CD4-positive, alpha-beta memory T cell (primary cell): ENCODE data around the gene C1R. TPM values are rescaled to one million over a fixed set of nuclear protein-coding genes. Genes with fewer than 3 reads are reported as not detected.
"Not testable (repeated sequence)": the region's sequence is repeated elsewhere in the genome, so short reads cannot be mapped to it uniquely, and the experiment has no call there.

Experiments used
- CTCF ChIA-PET: fragments of 350-600 bp; sonication (Branson Sonifier 250); formaldehyde crosslinking; loops from one replicate; lab custom pipeline; 2021; ENCODE audit warnings: inconsistent platforms; ENCODE audit not compliant: partially characterized antibody; lab: Charles Lee
- POLR2A ChIA-PET: fragments of 350-600 bp; sonication (Branson Sonifier 250); formaldehyde crosslinking; loops from one replicate; lab custom pipeline; 2021; ENCODE audit not compliant: partially characterized antibody; lab: Charles Lee
- DNase-seq, 5 donors: peaks; one replicate each; pipeline versions ENCODE4 v3.0.0 to v3.0.0-alpha.2; 2020 to 2022; ENCODE audit warnings: mixed read lengths in 1 of 5
- H3K27ac ChIP-seq: one replicate; pipeline ENCODE4 v1.7.0; 2013; ENCODE audit warnings: low read depth, low read length
- H3K27me3 ChIP-seq: 2 replicates; pipeline ENCODE4 v1.7.0; 2013; ENCODE audit warnings: mild to moderate bottlenecking, low read length, moderate library complexity; ENCODE audit not compliant: insufficient read depth
- H3K36me3 ChIP-seq: 2 replicates; pipeline ENCODE4 v1.7.0; 2013; ENCODE audit warnings: mild to moderate bottlenecking, low read length, moderate library complexity; ENCODE audit not compliant: insufficient read depth
- H3K4me1 ChIP-seq: 2 replicates; pipeline ENCODE4 v1.7.0; 2013; ENCODE audit warnings: mild to moderate bottlenecking, low read length, moderate library complexity; ENCODE audit not compliant: insufficient read depth
- H3K4me3 ChIP-seq, 2 donors: one replicate each; pipeline ENCODE4 v1.7.0; 2013; ENCODE audit warnings: low read length in 2 of 2, mild to moderate bottlenecking in 1 of 2
- H3K9me3 ChIP-seq, 2 donors: one replicate each; pipeline ENCODE4 v1.7.0; 2013; ENCODE audit warnings: low read length in 2 of 2, control low read depth in 1 of 2; ENCODE audit not compliant: control insufficient read depth in 1 of 2
- H3K27ac Mint-ChIP-seq, 7 donors: one replicate each; pipeline ENCODE4 v1.8.0; 2020 to 2021; ENCODE audit warnings: mixed read lengths in 7 of 7, mild to moderate bottlenecking in 6 of 7, inconsistent platforms in 3 of 7, moderate library complexity in 3 of 7
- H3K27me3 Mint-ChIP-seq, 2 donors: one replicate each; pipeline ENCODE4 v1.8.0; 2020 to 2021; ENCODE audit warnings: mixed read lengths in 2 of 2
- H3K36me3 Mint-ChIP-seq, 2 donors: one replicate each; pipeline ENCODE4 v1.8.0; 2020 to 2021; ENCODE audit warnings: mixed read lengths in 2 of 2, inconsistent platforms in 1 of 2, mild to moderate bottlenecking in 1 of 2
- H3K4me1 Mint-ChIP-seq, 4 donors: one replicate each; pipeline ENCODE4 v1.8.0; 2020 to 2021; ENCODE audit warnings: mixed read lengths in 4 of 4, mild to moderate bottlenecking in 1 of 4
- H3K4me3 Mint-ChIP-seq, 8 donors: one replicate each; pipeline ENCODE4 v1.8.0; 2020 to 2021; ENCODE audit warnings: mixed read lengths in 8 of 8, mild to moderate bottlenecking in 7 of 8, moderate library complexity in 6 of 8, inconsistent platforms in 3 of 8
- H3K9me3 Mint-ChIP-seq, 8 donors: one replicate each; pipeline ENCODE4 v1.8.0; 2020 to 2021; ENCODE audit warnings: mixed read lengths in 8 of 8, mild to moderate bottlenecking in 5 of 8, inconsistent platforms in 3 of 8, moderate library complexity in 1 of 8
- intact Hi-C: fragments of 100-400 bp; cut with micrococcal nuclease; formaldehyde crosslinking; loops from one replicate; pipeline ENCODE4 v1.15.1; 2023
- polyA plus RNA-seq, 2 donors: library from polyadenylated mRNA; unstranded; fragments of 300-500 nt; fragmentation: Illumina TruSeq; gene quantifications; one replicate each; pipeline ENCODE4 v1.2.3, GENCODE V29; 2021
- total RNA-seq, 2 experiments: library from RNA; stranded (reverse); gene quantifications; one replicate each; pipeline ENCODE4 v1.2.3, GENCODE V29; 2021

The C1R gene
- total and polyA plus RNA-seq, 4 experiments from 2014 or later: 0.44 to 2.3 (median 0.69) TPM

GRCh38 chr12:7108003-7108795 is 16.0 kb upstream of the C1R start:
- H3K27me3 Mint-ChIP-seq: no peaks in the 10 kb centered on the region
- CTCF ChIA-PET: interaction anchor here (0.8 to 8.3 kb wide), 35 partner anchors 9 to 773 kb away, joined by 3 to 130 read pairs (median 4); partner anchors contain the start of genes C12orf57, C1R, LPCAT3 and PEX5

GRCh38 chr12:7107636-7108002 is 15.4 kb upstream of the C1R start:
- ChIA-PET CTCF (interaction anchor here (0.7 to 8.3 kb wide), 31 partner anchors 8 to 772 kb away, joined by 3 to 130 read pairs (median 4); partner anchors contain the start of genes C12orf57, C1R, LPCAT3 and PEX5), POLR2A (interaction anchor here (1.1 to 4.4 kb wide), 29 partner anchors 8 to 419 kb away, joined by 3 to 62 read pairs (median 9); partner anchors contain the start of genes ATN1, C12orf57, C1R and CDCA3)
- Mint-ChIP-seq H3K36me3 (peaks cover 26 to 43% of the 10 kb centered on the region in 2 donors), H3K27ac (peak overlapping the region; percentile 91 to 97 (median 95)), H3K9me3 (peaks cover 0 to 12% (median 10%) of the 10 kb centered on the region in 8 donors), H3K4me3 (peak overlapping the region; percentile 93 to 96 (median 94)), H3K4me1 (peaks cover 29 to 61% (median 46%) of the 10 kb centered on the region in 4 donors), H3K27me3 (no peaks in the 10 kb centered on the region)
- DNase-seq: no peak
- H3K36me3 ChIP-seq: no peaks in the 10 kb centered on the region
- intact Hi-C loops: loop anchor here (1.0 to 2.0 kb wide), 5 partner anchors 23 to 235 kb away; partner anchors contain the start of genes CLSTN3, EMG1, LPCAT3 and PHB2
- peak overlapping the region; percentile 54 to 94 for H3K4me3 ChIP-seq
- H3K27ac ChIP-seq: peak overlapping the region; percentile 74
- H3K9me3 ChIP-seq: no peaks in the 10 kb centered on the region
- H3K4me1 ChIP-seq: peaks cover 39% of the 10 kb centered on the region
- H3K27me3 ChIP-seq: no peaks in the 10 kb centered on the region

More at GRCh38 chr12:7108003-7108795, 16.0 kb upstream of the C1R start:
- no peaks in the 10 kb centered on the region for H3K27me3 ChIP-seq
- DNase-seq: peak; percentile 64 to 79 (median 68)
- Mint-ChIP-seq H3K4me3 (peak overlapping the region; percentile 93 to 96 (median 94)), H3K9me3 (peaks cover 0 to 12% (median 10%) of the 10 kb centered on the region in 8 donors), H3K36me3 (peaks cover 25 to 40% of the 10 kb centered on the region in 2 donors), H3K27ac (peak overlapping the region; percentile 91 to 97 (median 95)), H3K4me1 (peaks cover 26 to 57% (median 43%) of the 10 kb centered on the region in 4 donors)
- no peaks in the 10 kb centered on the region for H3K36me3 ChIP-seq
- H3K27ac ChIP-seq: peak overlapping the region; percentile 74
- intact Hi-C loops: loop anchor here (1.0 to 2.0 kb wide), 5 partner anchors 23 to 236 kb away; partner anchors contain the start of genes CLSTN3, EMG1, LPCAT3 and PHB2
- H3K4me1 ChIP-seq: peaks cover 39% of the 10 kb centered on the region
- H3K9me3 ChIP-seq: no peaks in the 10 kb centered on the region
- POLR2A ChIA-PET: interaction anchor here (0.9 to 4.4 kb wide), 31 partner anchors 9 to 419 kb away, joined by 3 to 62 read pairs (median 8); partner anchors contain the start of genes ATN1, C12orf57, C1R and CDCA3
- H3K4me3 ChIP-seq: peak overlapping the region; percentile 54 to 94

GRCh38 chr12:7107181-7107580 is 14.9 kb upstream of the C1R start:
- H3K4me3 ChIP-seq, DNase-seq, intact Hi-C loops, H3K27ac ChIP-seq, H3K36me3 ChIP-seq, H3K9me3 ChIP-seq, H3K27me3 ChIP-seq, H3K27me3 Mint-ChIP-seq: not testable (repeated sequence)
- Mint-ChIP-seq H3K36me3 (peaks cover 28 to 47% of the 10 kb centered on the region in 2 donors), H3K27ac (peak overlapping the region in 4 of 7 donors; percentile 36 to 72 (median 58)), H3K4me1 (peaks cover 32 to 65% (median 50%) of the 10 kb centered on the region in 4 donors), H3K4me3 (peak overlapping the region in 7 of 8 donors; percentile 49 to 71 (median 69)), H3K9me3 (peaks cover 0 to 12% (median 10%) of the 10 kb centered on the region in 8 donors)
- CTCF ChIA-PET: interaction anchor here (0.7 to 8.3 kb wide), 21 partner anchors 8 to 772 kb away, joined by 3 to 130 read pairs (median 4); partner anchors contain the start of genes C12orf57, C1R, LPCAT3 and RNU7-1
- H3K4me1 ChIP-seq: peaks cover 39% of the 10 kb centered on the region
- POLR2A ChIA-PET: interaction anchor here (1.2 to 4.4 kb wide), 18 partner anchors 8 to 255 kb away, joined by 3 to 62 read pairs (median 12); partner anchors contain the start of genes ATN1, C12orf57, CDCA3 and ENO2

GRCh38 chr12:7106082-7106481 is 13.8 kb upstream of the C1R start:
- no peak for DNase-seq
- Mint-ChIP-seq H3K36me3 (peaks cover 28 to 51% of the 10 kb centered on the region in 2 donors), H3K4me3 (peak overlapping the region in 7 of 8 donors; percentile 30 to 71 (median 69)), H3K27ac (peak overlapping the region in 5 of 7 donors; percentile 53 to 87 (median 61)), H3K4me1 (peaks cover 31 to 69% (median 51%) of the 10 kb centered on the region in 4 donors), H3K9me3 (peaks cover 0 to 12% (median 10%) of the 10 kb centered on the region in 8 donors), H3K27me3 (no peaks in the 10 kb centered on the region)
- Histone ChIP-seq H3K4me3 (no peak overlapping the region), H3K27ac (no peak overlapping the region), H3K9me3 (no peaks in the 10 kb centered on the region), H3K36me3 (no peaks in the 10 kb centered on the region), H3K4me1 (peaks cover 39% of the 10 kb centered on the region), H3K27me3 (no peaks in the 10 kb centered on the region)
- POLR2A ChIA-PET: interaction anchor here (3.8 kb wide), 1 partner anchor 161 kb away, joined by 62 read pairs; the partner anchor contains the start of genes C12orf57 and RNU7-1
- intact Hi-C loops: no loop called here
- CTCF ChIA-PET: interaction anchor here (1.3 to 4.1 kb wide), 4 partner anchors 10 to 215 kb away, joined by 3 to 36 read pairs (median 3); partner anchors contain the start of genes C12orf57, C1R and RNU7-1

GRCh38 chr12:7103837-7104584 is 11.8 kb upstream of the C1R start:
- Histone ChIP-seq H3K4me1 (peaks cover 30% of the 10 kb centered on the region), H3K4me3 (no peak overlapping the region), H3K36me3 (peaks cover 7% of the 10 kb centered on the region), H3K27ac (no peak overlapping the region), H3K27me3 (no peaks in the 10 kb centered on the region), H3K9me3 (no peaks in the 10 kb centered on the region)
- Mint-ChIP-seq H3K36me3 (peaks cover 32 to 53% of the 10 kb centered on the region in 2 donors), H3K4me3 (peak overlapping the region in 2 of 8 donors; percentile 31 to 45), H3K27me3 (no peaks in the 10 kb centered on the region), H3K27ac (peak overlapping the region in 4 of 7 donors; percentile 16 to 69 (median 62)), H3K4me1 (peaks cover 31 to 57% (median 40%) of the 10 kb centered on the region in 4 donors), H3K9me3 (peaks cover 0 to 12% (median 10%) of the 10 kb centered on the region in 8 donors)
- DNase-seq: no peak
- ChIA-PET POLR2A (interaction anchor here (1.4 kb wide), 1 partner anchor 27 kb away, joined by 4 read pairs; no protein-coding TSS in a partner anchor), CTCF (interaction anchor here (0.5 to 1.0 kb wide), 3 partner anchors 8 to 183 kb away, joined by 3 to 4 read pairs (median 3); no protein-coding TSS in a partner anchor)
- intact Hi-C loops: no loop called here

GRCh38 chr12:7102582-7102981 is 10.3 kb upstream of the C1R start:
- no peak overlapping the region for H3K4me3 ChIP-seq
- peak overlapping the region in 2 of 8 donors; percentile 2 to 3 for H3K4me3 Mint-ChIP-seq
- intact Hi-C loops: no loop called here
- H3K9me3 ChIP-seq: no peaks in the 10 kb centered on the region
- no peak overlapping the region for H3K27ac ChIP-seq
- no peak for DNase-seq
- ChIA-PET POLR2A (interaction anchor here (1.0 kb wide), 1 partner anchor 9 kb away, joined by 3 read pairs; no protein-coding TSS in a partner anchor), CTCF (interaction anchor here (0.9 to 1.6 kb wide), 5 partner anchors 9 to 179 kb away, joined by 3 to 6 read pairs (median 3); no protein-coding TSS in a partner anchor)
- peaks cover 37 to 49% of the 10 kb centered on the region in 2 donors for H3K36me3 Mint-ChIP-seq
- H3K9me3 Mint-ChIP-seq: peaks cover 0 to 12% (median 10%) of the 10 kb centered on the region in 8 donors
- H3K4me1 ChIP-seq: peaks cover 26% of the 10 kb centered on the region
- H3K27me3 Mint-ChIP-seq: no peaks in the 10 kb centered on the region
- H3K36me3 ChIP-seq: peaks cover 7% of the 10 kb centered on the region
- no peaks in the 10 kb centered on the region for H3K27me3 ChIP-seq
- H3K27ac Mint-ChIP-seq: peak overlapping the region in 5 of 7 donors; percentile 16 to 87 (median 77)
- H3K4me1 Mint-ChIP-seq: peaks cover 27 to 46% (median 33%) of the 10 kb centered on the region in 4 donors
